ENCODE data around the gene PDCL2. TPM values are rescaled to one million over a fixed set of nuclear protein-coding genes. Genes with fewer than 3 reads are reported as not detected.

The PDCL2 gene
- total and polyA plus RNA-seq, 2 of the 8 experiments (the other 6 are each of a cell fraction or from before 2014, with no cell fraction given), result not detected

- TF ChIP-seq BRCA1 (IDR thresholded peaks at IDR 0.05; ENCODE audit: low read depth, low read length) (no peak), RNF2 (IDR thresholded peaks at IDR 0.05; ENCODE audit: borderline replicate concordance, low read depth, low read length, missing control alignments, poor library complexity, severe bottlenecking) (no peak), TEAD4 (IDR thresholded peaks at IDR 0.05; ENCODE audit: low read depth, low read length) (no peak), FOSL1 (IDR thresholded peaks at IDR 0.05; ENCODE audit: insufficient read depth, low read depth, low read length) (no peak), CBX5 (IDR thresholded peaks at IDR 0.05; ENCODE audit: low read depth, low read length) (no peak), ATF3 (IDR thresholded peaks at IDR 0.05; ENCODE audit: insufficient read depth, low read depth, low read length) (no peak), USF2 (IDR thresholded peaks at IDR 0.05; ENCODE audit: low read length) (no peak)
These were observed 44.6 kb downstream of the PDCL2 start (continued) for GRCh38 chr4:55547466-55547770.

Measured in H1 (cell line).